Gastrocnemius medialis (tissue), 4 donors: Measurements from ENCODE around the gene DOCK6.
"Not testable (repeated sequence)": the region's sequence is repeated elsewhere in the genome, so short reads cannot be mapped to it uniquely, and the experiment has no call there.

Source experiments
- POLR2A ChIP-seq, 2 donors: fragments of 450-650 bp; IDR thresholded peaks; one replicate each; pipeline ENCODE4 v1.6.1; 2017; ENCODE audit warnings: antibody characterized with exemption in 2 of 2, mild to moderate bottlenecking in 2 of 2, moderate library complexity in 2 of 2
- TF ChIP-seq, protein P1 (sequence below), 5 experiments: fragments of 450-650 bp in 3 of 5; fragments of 200-600 bp in 2 of 5; sonication (generic) in 2 of 5; IDR thresholded peaks in 4 of 5; conservative IDR thresholded peaks in 1 of 5; 1 replicate in 4 of 5; 2 replicates in 1 of 5; pipeline ENCODE4 v1.5.1; 2016 to 2019; ENCODE audit warnings: antibody characterized with exemption in 5 of 5, mild to moderate bottlenecking in 3 of 5, moderate library complexity in 3 of 5

DNA sequence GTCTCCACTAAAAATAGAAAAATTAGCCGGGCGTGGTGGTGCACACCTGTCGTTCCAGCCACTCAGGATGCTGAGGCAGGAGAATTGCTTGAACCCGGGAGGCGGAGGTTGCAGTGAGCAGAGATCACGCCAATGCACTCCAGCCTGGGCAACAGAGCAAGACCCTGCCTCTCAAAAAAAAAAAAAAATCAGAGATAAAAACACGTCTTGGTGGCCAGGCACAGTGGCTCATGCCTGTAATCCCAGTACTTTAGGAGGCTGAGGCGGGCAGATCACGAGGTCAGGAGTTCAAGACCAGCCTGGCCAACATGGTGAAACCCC is 83.2 kb downstream of the DOCK6 start:
- TF ChIP-seq, protein P1, sequence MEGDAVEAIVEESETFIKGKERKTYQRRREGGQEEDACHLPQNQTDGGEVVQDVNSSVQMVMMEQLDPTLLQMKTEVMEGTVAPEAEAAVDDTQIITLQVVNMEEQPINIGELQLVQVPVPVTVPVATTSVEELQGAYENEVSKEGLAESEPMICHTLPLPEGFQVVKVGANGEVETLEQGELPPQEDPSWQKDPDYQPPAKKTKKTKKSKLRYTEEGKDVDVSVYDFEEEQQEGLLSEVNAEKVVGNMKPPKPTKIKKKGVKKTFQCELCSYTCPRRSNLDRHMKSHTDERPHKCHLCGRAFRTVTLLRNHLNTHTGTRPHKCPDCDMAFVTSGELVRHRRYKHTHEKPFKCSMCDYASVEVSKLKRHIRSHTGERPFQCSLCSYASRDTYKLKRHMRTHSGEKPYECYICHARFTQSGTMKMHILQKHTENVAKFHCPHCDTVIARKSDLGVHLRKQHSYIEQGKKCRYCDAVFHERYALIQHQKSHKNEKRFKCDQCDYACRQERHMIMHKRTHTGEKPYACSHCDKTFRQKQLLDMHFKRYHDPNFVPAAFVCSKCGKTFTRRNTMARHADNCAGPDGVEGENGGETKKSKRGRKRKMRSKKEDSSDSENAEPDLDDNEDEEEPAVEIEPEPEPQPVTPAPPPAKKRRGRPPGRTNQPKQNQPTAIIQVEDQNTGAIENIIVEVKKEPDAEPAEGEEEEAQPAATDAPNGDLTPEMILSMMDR (IDR thresholded peaks at IDR 0.05 in 4 of 5, conservative IDR thresholded peaks at IDR 0.05 in 1 of 5), result not testable (repeated sequence)
- TF ChIP-seq POLR2A (IDR thresholded peaks at IDR 0.05), result not testable (repeated sequence)
